HG02973 (cell line): ENCODE measurements around the gene EPHB6.

ENCODE experiments used
- ATAC-seq: cut with Tn5 transposase; IDR thresholded peaks from one replicate; pipeline ENCODE4 v1.9.1; 2021; ENCODE audit warnings: moderate library complexity; ENCODE audit not compliant: unreplicated experiment

The EPHB6 gene

DNA sequence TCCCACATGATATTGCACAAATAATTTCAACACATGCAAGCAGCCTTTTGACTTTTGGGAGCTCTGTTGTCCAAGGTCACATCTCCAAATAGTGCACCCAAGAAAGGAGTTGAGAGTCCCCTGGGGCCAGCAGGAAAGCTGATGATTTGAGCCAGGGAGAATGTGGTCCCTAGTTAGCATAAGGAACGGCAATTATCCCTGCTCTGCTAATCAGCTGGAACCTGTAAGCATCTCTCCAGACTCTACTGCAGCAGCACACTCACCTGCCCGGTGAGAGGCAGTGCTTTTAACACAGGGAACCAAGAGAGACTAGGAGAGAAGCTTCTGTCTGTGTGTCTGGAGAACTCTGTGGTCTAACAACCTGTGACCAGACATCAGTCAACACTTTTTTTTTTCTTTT is 61.6 kb downstream of the EPHB6 start:
- ATAC-seq = no peak

GRCh38 chr7:142917447-142917846 is 62.6 kb downstream of the EPHB6 start:
- ATAC-seq = no peak

- no peak for ATAC-seq
These were observed 64.0 kb downstream of the EPHB6 start for GRCh38 chr7:142918901-142919300.

GRCh38 chr7:142919656-142920055 is 64.8 kb downstream of the EPHB6 start:
- ATAC-seq = no peak
